AG04450 (cell line): ENCODE data around the gene CALU. TPM values are rescaled to one million over a fixed set of nuclear protein-coding genes. Genes with fewer than 3 reads are reported as not detected.
A peak's percentile ranks its signal among the peaks of the same experiment; 100 is the strongest.

ENCODE experiments used
- CTCF ChIA-PET: fragments of 300-600, 350-600 bp; formaldehyde crosslinking; extraction: SDS; loops from one replicate; lab custom pipeline; 2022; ENCODE audit warnings: antibody characterized with exemption, inconsistent platforms; lab: Charles Lee
- POLR2A ChIA-PET: fragments of 350-600 bp; formaldehyde crosslinking; extraction: SDS; loops from one replicate; lab custom pipeline; 2021; ENCODE audit warnings: antibody characterized with exemption, inconsistent platforms; lab: Yijun Ruan, JAX
- DNase-seq: peaks from one replicate; pipeline ENCODE4 v3.0.0-alpha.2; 2011; ENCODE audit warnings: low read depth, low spot score
- H3K27ac ChIP-seq: one replicate; pipeline ENCODE4 v1.5.1; 2012; ENCODE audit warnings: low read depth, low read length, control low read depth
- H3K27me3 ChIP-seq: one replicate; pipeline ENCODE4 v1.6.0; 2012; ENCODE audit warnings: low read length; ENCODE audit not compliant: control insufficient read depth, insufficient read depth
- H3K4me3 ChIP-seq: 2 replicates; pipeline ENCODE4 v1.5.1; 2011; ENCODE audit warnings: mild to moderate bottlenecking, low read depth, low read length, control low read depth
- H3K9me3 ChIP-seq: 2 replicates; pipeline ENCODE4 v1.5.1; 2012; ENCODE audit warnings: low read length; ENCODE audit not compliant: control insufficient read depth, insufficient read depth
- CTCF ChIP-seq: IDR thresholded peaks from 2 replicates; pipeline ENCODE4 v1.5.1; 2011; ENCODE audit warnings: low read depth, low read length, control low read depth, inconsistent platforms
- polyA plus RNA-seq: library from polyadenylated mRNA; depleted of rRNA; stranded (reverse); fragments of >200 nt; gene quantifications from 2 replicates; pipeline ENCODE4 v1.2.3, GENCODE V29; 2011

Gene CALU
- polyA plus RNA-seq, 1 experiment, result 815 TPM

- peaks cover 7% of the 10 kb centered on the region for H3K9me3 ChIP-seq
- no peaks in the 10 kb centered on the region for H3K27me3 ChIP-seq
- DNase-seq, result no peak
- POLR2A ChIA-PET, result no interaction called here
- no peak for TF ChIP-seq CTCF
- no peak overlapping the region for H3K4me3 ChIP-seq
- CTCF ChIA-PET, result no interaction called here
- no peak overlapping the region for H3K27ac ChIP-seq
Measured at GRCh38 chr7:128773604-128774003, 34.4 kb downstream of the CALU start.

GRCh38 chr7:128774029-128774689 is 35.0 kb downstream of the CALU start:
- no peak for DNase-seq
- H3K4me3 ChIP-seq, result no peak overlapping the region
- POLR2A ChIA-PET, result interaction anchor here (1.6 kb wide), 1 partner anchor 58 kb away, joined by 3 read pairs; no protein-coding TSS in a partner anchor
- TF ChIP-seq CTCF, result no peak
- peaks cover 12% of the 10 kb centered on the region for H3K9me3 ChIP-seq
- CTCF ChIA-PET, result no interaction called here
- H3K27ac ChIP-seq, result peak overlapping the region; percentile 4
- H3K27me3 ChIP-seq, result no peaks in the 10 kb centered on the region

GRCh38 chr7:128774921-128775320 is 35.8 kb downstream of the CALU start:
- TF ChIP-seq CTCF, result no peak
- POLR2A ChIA-PET, result interaction anchor here (0.6 to 1.6 kb wide), 2 partner anchors 57 to 307 kb away, joined by 3 to 5 read pairs; no protein-coding TSS in a partner anchor
- H3K27ac ChIP-seq, result peak overlapping the region; percentile 4

GRCh38 chr7:128775744-128776474 is 36.8 kb downstream of the CALU start, which contains the start of gene OPN1SW:
TSS of gene OPN1SW (minus strand) at chr7:128775794. CDS start at chr7:128775781, 13 bp downstream.
- CTCF ChIA-PET, result no interaction called here
- Histone ChIP-seq H3K27me3 (no peaks in the 10 kb centered on the region), H3K9me3 (peaks cover 12% of the 10 kb centered on the region), H3K4me3 (no peak within 1 kb of the TSS), H3K27ac (peak within 1 kb of the TSS; percentile 4)
- POLR2A ChIA-PET, result interaction anchor here (1.6 kb wide), 1 partner anchor 56 kb away, joined by 3 read pairs; no protein-coding TSS in a partner anchor
- TF ChIP-seq CTCF, result no peak
- no peak for DNase-seq

More at GRCh38 chr7:128774921-128775320, 35.8 kb downstream of the CALU start:
- CTCF ChIA-PET, result no interaction called here
- peaks cover 12% of the 10 kb centered on the region for H3K9me3 ChIP-seq
- no peak for DNase-seq
- no peak overlapping the region for H3K4me3 ChIP-seq
- H3K27me3 ChIP-seq, result no peaks in the 10 kb centered on the region
